Neural cell (in vitro differentiated cells): ENCODE data around the gene SCN1A. TPM values are rescaled to one million over a fixed set of nuclear protein-coding genes. Genes with fewer than 3 reads are reported as not detected.

Experiments used
- H2AFZ ChIP-seq: fragments of 200-600, 300-800 bp; sonication (generic), shearing (Covaris generic); 2 replicates; pipeline ENCODE4 v1.6.0; 2014; ENCODE audit warnings: low read depth, mild to moderate bottlenecking, antibody characterized with exemption, low read length, moderate library complexity
- H3F3A ChIP-seq: fragments of 200-600 bp; shearing (Covaris generic); 2 replicates; pipeline ENCODE4 v1.6.1; 2016; ENCODE audit warnings: mild to moderate bottlenecking, moderate library complexity, mixed read lengths, antibody characterized with exemption, low read length; ENCODE audit not compliant: insufficient read depth, poor library complexity, severe bottlenecking
- H3K27ac ChIP-seq: fragments of 200-600, 300-800 bp; sonication (generic), shearing (Covaris generic); 2 replicates; pipeline ENCODE4 v1.5.1; 2014; ENCODE audit warnings: mild to moderate bottlenecking, low read length, moderate library complexity
- H3K27me3 ChIP-seq: fragments of 300-800, 200-600 bp; sonication (generic), shearing (Covaris generic); 2 replicates; pipeline ENCODE4 v1.6.0; 2014; ENCODE audit warnings: mild to moderate bottlenecking, low read depth, low read length, moderate library complexity; ENCODE audit not compliant: insufficient read depth
- H3K36me3 ChIP-seq: fragments of 300-800, 200-600 bp; sonication (generic), shearing (Covaris generic); 2 replicates; pipeline ENCODE4 v1.5.1; 2014; ENCODE audit warnings: mild to moderate bottlenecking, antibody characterized with exemption, low read length, moderate library complexity; ENCODE audit not compliant: insufficient read depth
- H3K4me2 ChIP-seq: fragments of 300-800, 200-600 bp; sonication (generic), shearing (Covaris generic); 2 replicates; pipeline ENCODE4 v1.6.0; 2014; ENCODE audit warnings: mild to moderate bottlenecking, low read length
- H3K4me3 ChIP-seq: fragments of 300-800, 200-600 bp; sonication (generic), shearing (Covaris generic); 2 replicates; pipeline ENCODE4 v1.5.1; 2014; ENCODE audit warnings: mild to moderate bottlenecking, low read length, moderate library complexity
- H3K79me2 ChIP-seq: fragments of 200-600 bp; shearing (Covaris generic); replicated peaks from 2 replicates; pipeline ENCODE4 v1.6.0; 2014; ENCODE audit warnings: mild to moderate bottlenecking, low read length, moderate library complexity; ENCODE audit not compliant: insufficient read depth
- H3K9ac ChIP-seq: fragments of 300-800, 200-600 bp; sonication (generic), shearing (Covaris generic); 2 replicates; pipeline ENCODE4 v1.6.1; 2016; ENCODE audit warnings: mild to moderate bottlenecking, low read length, mixed read lengths
- H3K9me2 ChIP-seq: fragments of 200-600 bp; shearing (Covaris generic); 2 replicates; pipeline ENCODE4 v1.6.1; 2016; ENCODE audit warnings: mild to moderate bottlenecking, low read length, mixed read lengths; ENCODE audit not compliant: insufficient read depth
- H3K9me3 ChIP-seq: fragments of 200-600, 300-800 bp; sonication (generic), shearing (Covaris generic); 2 replicates; pipeline ENCODE4 v1.6.1; 2016; ENCODE audit warnings: mild to moderate bottlenecking, mixed run types, low read length, moderate library complexity, mixed read lengths
- H4K20me1 ChIP-seq: fragments of 200-600 bp; shearing (Covaris generic); 2 replicates; pipeline ENCODE4 v1.6.1; 2016; ENCODE audit warnings: mild to moderate bottlenecking, mixed run types; ENCODE audit not compliant: insufficient read depth
- CTCF ChIP-seq: fragments of 450-650 bp; IDR thresholded peaks from 2 replicates; pipeline ENCODE4 v1.5.1; 2014; ENCODE audit warnings: antibody characterized with exemption, mild to moderate bottlenecking, moderate library complexity; ENCODE audit not compliant: poor library complexity, severe bottlenecking
- EP300 ChIP-seq: fragments of 450-650 bp; conservative IDR thresholded peaks from 2 replicates; pipeline ENCODE4 v1.6.1; 2014; ENCODE audit warnings: antibody characterized with exemption, mild to moderate bottlenecking, moderate library complexity; ENCODE audit not compliant: poor library complexity, severe bottlenecking
- EZH2 ChIP-seq: fragments of 200-600, 300-800 bp; shearing (Covaris generic), sonication (generic); IDR thresholded peaks from 2 replicates; pipeline ENCODE4 v1.6.1; 2014; ENCODE audit warnings: antibody characterized with exemption, low read length, borderline replicate concordance, mild to moderate bottlenecking; ENCODE audit not compliant: insufficient read depth, poor library complexity, severe bottlenecking
- MXI1 ChIP-seq: fragments of 450-650 bp; conservative IDR thresholded peaks from 2 replicates; pipeline ENCODE4 v1.6.1; 2014; ENCODE audit warnings: antibody characterized with exemption, mild to moderate bottlenecking; ENCODE audit not compliant: poor library complexity, severe bottlenecking
- POLR2AphosphoS5 ChIP-seq: IDR thresholded peaks from 2 replicates; pipeline ENCODE4 v1.6.1; 2012
- RAD21 ChIP-seq: fragments of 450-650 bp; conservative IDR thresholded peaks from 2 replicates; pipeline ENCODE4 v1.6.1; 2014; ENCODE audit warnings: antibody characterized with exemption, mild to moderate bottlenecking, moderate library complexity
- REST ChIP-seq: IDR thresholded peaks from 2 replicates; pipeline ENCODE4 v1.6.1; 2012; ENCODE audit warnings: borderline replicate concordance
- SMC3 ChIP-seq: fragments of 450-650 bp; conservative IDR thresholded peaks from 2 replicates; pipeline ENCODE4 v1.6.1; 2014; ENCODE audit warnings: antibody characterized with exemption, mild to moderate bottlenecking, moderate library complexity; ENCODE audit not compliant: poor library complexity
- TAF1 ChIP-seq: IDR thresholded peaks from 2 replicates; pipeline ENCODE4 v1.6.1; 2012; ENCODE audit warnings: low read depth
- polyA plus RNA-seq: library from polyadenylated mRNA; depleted of rRNA; stranded (reverse); fragments of >200 nt; gene quantifications from 2 replicates; pipeline ENCODE4 v1.2.3, GENCODE V29; 2014

The SCN1A gene
- polyA plus RNA-seq, 1 donor from 2014 or later: 1.0 TPM

GRCh38 chr2:165969227-165969626 lies 158.6 kb downstream of the SCN1A start:
- Histone ChIP-seq H2AFZ (no peak overlapping the region), H3K4me3 (no peak overlapping the region), H3K36me3 (no peaks in the 10 kb centered on the region), H3K4me2 (no peak overlapping the region), H3F3A (no peaks in the 10 kb centered on the region), H3K9ac (no peak overlapping the region), H4K20me1 (no peaks in the 10 kb centered on the region), H3K27ac (no peak overlapping the region), H3K9me3 (no peaks in the 10 kb centered on the region), H3K27me3 (no peaks in the 10 kb centered on the region), H3K79me2 (no peaks in the 10 kb centered on the region), H3K9me2 (no peaks in the 10 kb centered on the region)
- no peak for TF ChIP-seq REST
- no peak for TF ChIP-seq MXI1
- TF ChIP-seq EZH2: no peak
- no peak for TF ChIP-seq EP300
- no peak for TF ChIP-seq TAF1
- TF ChIP-seq RAD21: no peak
- TF ChIP-seq POLR2AphosphoS5: no peak
- no peak for TF ChIP-seq SMC3
- TF ChIP-seq CTCF: no peak

- H3K4me3 ChIP-seq: no peak overlapping the region
- H3K79me2 ChIP-seq: no peaks in the 10 kb centered on the region
- no peaks in the 10 kb centered on the region for H4K20me1 ChIP-seq
- H3K27ac ChIP-seq: no peak overlapping the region
- no peak overlapping the region for H3K9ac ChIP-seq
- H3K36me3 ChIP-seq: no peaks in the 10 kb centered on the region
- no peak overlapping the region for H3K4me2 ChIP-seq
- no peaks in the 10 kb centered on the region for H3K9me2 ChIP-seq
- H2AFZ ChIP-seq: no peak overlapping the region
- no peaks in the 10 kb centered on the region for H3K27me3 ChIP-seq
- H3F3A ChIP-seq: no peaks in the 10 kb centered on the region
- H3K9me3 ChIP-seq: no peaks in the 10 kb centered on the region
- no peak for TF ChIP-seq MXI1
- TF ChIP-seq RAD21: no peak
- TF ChIP-seq SMC3: no peak
- no peak for TF ChIP-seq POLR2AphosphoS5
These were observed 160.1 kb downstream of the SCN1A start for GRCh38 chr2:165967746-165968145.

- Histone ChIP-seq H3K4me2 (no peak overlapping the region), H3K9me2 (no peaks in the 10 kb centered on the region), H3K9ac (no peak overlapping the region), H3K27ac (no peak overlapping the region), H3K4me3 (no peak overlapping the region), H3K79me2 (no peaks in the 10 kb centered on the region), H3F3A (no peaks in the 10 kb centered on the region), H3K9me3 (no peaks in the 10 kb centered on the region), H3K36me3 (no peaks in the 10 kb centered on the region), H2AFZ (no peak overlapping the region), H3K27me3 (no peaks in the 10 kb centered on the region), H4K20me1 (no peaks in the 10 kb centered on the region)
- TF ChIP-seq TAF1: no peak
- no peak for TF ChIP-seq EP300
- no peak for TF ChIP-seq RAD21
- no peak for TF ChIP-seq POLR2AphosphoS5
- no peak for TF ChIP-seq REST
- no peak for TF ChIP-seq EZH2
- no peak for TF ChIP-seq SMC3
- TF ChIP-seq MXI1: no peak
- TF ChIP-seq CTCF: no peak
These were observed 166.0 kb downstream of the SCN1A start for GRCh38 chr2:165961818-165962217.
